NCI-H774 (cell line): ENCODE results near the gene DYNC2LI1.
A peak's percentile ranks its signal among the peaks of the same experiment; 100 is the strongest.
"Not testable (repeated sequence)": the region's sequence is repeated elsewhere in the genome, so short reads cannot be mapped to it uniquely, and the experiment has no call there.

ENCODE experiments used
- DNase-seq: peaks from one replicate; lab custom pipeline; 2025; lab: John Stamatoyannopoulos, UW

Gene DYNC2LI1

GRCh38 chr2:43773876-43774613 is at the start of gene DYNC2LI1:
Gene DYNC2LI1, plus strand, starts transcription at chr2:43774039. Its CDS starts 100 bp downstream, at chr2:43774139.
- DNase-seq = peak; percentile 91

GRCh38 chr2:43724728-43725526 is 48.9 kb upstream of the DYNC2LI1 start:
- no peak for DNase-seq

- DNase-seq = no peak
These were observed 48.1 kb upstream of the DYNC2LI1 start for GRCh38 chr2:43725711-43726246.

- DNase-seq = not testable (repeated sequence)
These were observed 46.7 kb upstream of the DYNC2LI1 start for GRCh38 chr2:43726961-43727633.

GRCh38 chr2:43727634-43728014 is 46.2 kb upstream of the DYNC2LI1 start:
- no peak for DNase-seq

GRCh38 chr2:43729491-43730174 is 44.2 kb upstream of the DYNC2LI1 start:
- no peak for DNase-seq

- DNase-seq = no peak
These were observed 42.6 kb upstream of the DYNC2LI1 start for GRCh38 chr2:43731211-43731610.

GRCh38 chr2:43736637-43737036 is 37.2 kb upstream of the DYNC2LI1 start:
- DNase-seq = no peak

GRCh38 chr2:43737097-43737854 is 36.6 kb upstream of the DYNC2LI1 start:
- no peak for DNase-seq

- no peak for DNase-seq
These were observed 36.0 kb upstream of the DYNC2LI1 start for GRCh38 chr2:43737855-43738254.

GRCh38 chr2:43738257-43738656 is 35.6 kb upstream of the DYNC2LI1 start:
- DNase-seq = no peak

GRCh38 chr2:43743706-43744105 is 30.1 kb upstream of the DYNC2LI1 start:
- DNase-seq = no peak

- no peak for DNase-seq
These were observed 28.4 kb upstream of the DYNC2LI1 start for GRCh38 chr2:43745457-43745856.

GRCh38 chr2:43748333-43748732 is 25.5 kb upstream of the DYNC2LI1 start:
- no peak for DNase-seq

GRCh38 chr2:43749583-43749982 is 24.3 kb upstream of the DYNC2LI1 start:
- no peak for DNase-seq

- DNase-seq = no peak
These were observed 22.3 kb upstream of the DYNC2LI1 start for GRCh38 chr2:43751476-43751990.

GRCh38 chr2:43752302-43752701 is 21.5 kb upstream of the DYNC2LI1 start:
- no peak for DNase-seq

- DNase-seq = no peak
These were observed 19.7 kb upstream of the DYNC2LI1 start for GRCh38 chr2:43754180-43754579.

- DNase-seq = no peak
These were observed 15.1 kb upstream of the DYNC2LI1 start for GRCh38 chr2:43758739-43759138.

- no peak for DNase-seq
These were observed 14.6 kb upstream of the DYNC2LI1 start for GRCh38 chr2:43759195-43759594.

- no peak for DNase-seq
These were observed 11.6 kb upstream of the DYNC2LI1 start for GRCh38 chr2:43762286-43762685.
